HL-60 (cell line): ENCODE measurements around the gene NPRL2.

Experiments
- CTCF ChIP-seq: IDR thresholded peaks from one replicate; pipeline ENCODE4 v1.5.1; 2011; ENCODE audit warnings: low read length, control low read depth, inconsistent platforms; ENCODE audit not compliant: insufficient read depth
- GABPA ChIP-seq: IDR thresholded peaks from 2 replicates; pipeline ENCODE4 v1.6.1; 2012; ENCODE audit warnings: low read depth
- POLR2AphosphoS5 ChIP-seq: IDR thresholded peaks from 2 replicates; pipeline ENCODE4 v1.6.1; 2012; ENCODE audit warnings: low read depth
- REST ChIP-seq: IDR thresholded peaks from 2 replicates; pipeline ENCODE4 v1.6.1; 2012; ENCODE audit warnings: low read depth; ENCODE audit not compliant: insufficient replicate concordance

- TF ChIP-seq CTCF (no peak), POLR2AphosphoS5 (no peak; the same call in 1 of the 2 replicates), GABPA (no peak), REST (no peak)
Measured at GRCh38 chr3:50334339-50335075, 16.1 kb downstream of the NPRL2 start.
